ENCODE data around the gene CXCR4.

DNA sequence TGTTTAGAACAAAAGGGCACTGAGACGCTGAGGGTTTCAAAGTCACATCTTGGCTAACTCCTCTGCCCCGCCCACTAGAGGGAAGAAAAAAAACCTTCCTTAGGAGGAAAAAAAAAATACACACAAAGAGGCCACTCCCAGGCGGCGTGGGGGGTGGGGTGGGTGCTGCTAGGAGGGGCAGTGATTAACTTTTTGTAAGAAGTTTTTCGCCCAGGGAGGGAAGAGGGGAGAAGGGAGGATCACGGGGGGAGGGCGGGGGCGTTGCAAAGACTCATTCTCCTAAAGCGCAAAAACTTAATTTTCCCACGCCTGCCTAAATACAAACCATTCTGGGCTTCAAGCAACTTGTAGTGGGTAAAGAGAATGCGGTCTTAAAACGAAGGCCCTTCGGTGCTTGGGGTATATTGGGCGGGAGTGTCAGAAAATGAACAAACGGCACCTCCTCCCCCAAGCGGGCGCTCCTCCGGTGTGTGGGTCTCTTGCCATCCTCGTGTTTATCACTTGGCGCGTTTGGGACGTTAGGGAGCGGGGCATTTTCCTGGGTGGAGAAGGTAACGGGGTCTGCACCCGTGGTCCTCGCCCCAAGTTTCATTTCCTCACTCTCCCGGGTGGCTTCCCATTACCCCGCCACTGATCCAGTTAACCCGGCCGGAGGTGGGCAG is 1.7 kb downstream of the CXCR4 start:
- TF ChIP-seq, protein P1, sequence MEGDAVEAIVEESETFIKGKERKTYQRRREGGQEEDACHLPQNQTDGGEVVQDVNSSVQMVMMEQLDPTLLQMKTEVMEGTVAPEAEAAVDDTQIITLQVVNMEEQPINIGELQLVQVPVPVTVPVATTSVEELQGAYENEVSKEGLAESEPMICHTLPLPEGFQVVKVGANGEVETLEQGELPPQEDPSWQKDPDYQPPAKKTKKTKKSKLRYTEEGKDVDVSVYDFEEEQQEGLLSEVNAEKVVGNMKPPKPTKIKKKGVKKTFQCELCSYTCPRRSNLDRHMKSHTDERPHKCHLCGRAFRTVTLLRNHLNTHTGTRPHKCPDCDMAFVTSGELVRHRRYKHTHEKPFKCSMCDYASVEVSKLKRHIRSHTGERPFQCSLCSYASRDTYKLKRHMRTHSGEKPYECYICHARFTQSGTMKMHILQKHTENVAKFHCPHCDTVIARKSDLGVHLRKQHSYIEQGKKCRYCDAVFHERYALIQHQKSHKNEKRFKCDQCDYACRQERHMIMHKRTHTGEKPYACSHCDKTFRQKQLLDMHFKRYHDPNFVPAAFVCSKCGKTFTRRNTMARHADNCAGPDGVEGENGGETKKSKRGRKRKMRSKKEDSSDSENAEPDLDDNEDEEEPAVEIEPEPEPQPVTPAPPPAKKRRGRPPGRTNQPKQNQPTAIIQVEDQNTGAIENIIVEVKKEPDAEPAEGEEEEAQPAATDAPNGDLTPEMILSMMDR (conservative IDR thresholded peaks at IDR 0.05): no peak
- TF ChIP-seq EZH2 (IDR thresholded peaks at IDR 0.05; ENCODE audit: low read depth): no peak

Measured in PC-9 (cell line).